Esophagus (tissue), 2 donors: Measurements from ENCODE around the gene ITSN1. TPM values are rescaled to one million over a fixed set of nuclear protein-coding genes. Genes with fewer than 3 reads are reported as not detected.

Source experiments
- H3K27ac ChIP-seq, 2 donors: one replicate each; pipeline ENCODE4 v1.5.1; 2013; ENCODE audit warnings: low read depth in 2 of 2, mild to moderate bottlenecking in 2 of 2, inconsistent platforms in 1 of 2, low read length in 1 of 2, moderate library complexity in 1 of 2
- H3K27me3 ChIP-seq, 2 donors: one replicate each; pipeline ENCODE4 v1.6.1; 2013; ENCODE audit warnings: low read length in 2 of 2, control low read depth in 1 of 2, mild to moderate bottlenecking in 1 of 2; ENCODE audit not compliant: insufficient read depth in 2 of 2, control insufficient read depth in 1 of 2
- H3K36me3 ChIP-seq, 2 donors: one replicate each; pipeline ENCODE4 v1.6.1; 2013; ENCODE audit warnings: low read length in 1 of 2; ENCODE audit not compliant: control insufficient read depth in 2 of 2, insufficient read depth in 2 of 2
- H3K4me1 ChIP-seq, 2 donors: one replicate each; pipeline ENCODE4 v1.6.1; 2013; ENCODE audit warnings: low read length in 1 of 2; ENCODE audit not compliant: control insufficient read depth in 2 of 2, insufficient read depth in 2 of 2
- H3K4me3 ChIP-seq, 2 donors: one replicate each; pipeline ENCODE4 v1.5.1; 2013; ENCODE audit warnings: low read length in 2 of 2, mild to moderate bottlenecking in 2 of 2, low read depth in 1 of 2, moderate library complexity in 1 of 2
- H3K9me3 ChIP-seq, 2 donors: one replicate each; pipeline ENCODE4 v1.6.1; 2013; ENCODE audit warnings: mild to moderate bottlenecking in 2 of 2, low read depth in 1 of 2, low read length in 1 of 2, moderate library complexity in 1 of 2; ENCODE audit not compliant: control insufficient read depth in 2 of 2, insufficient read depth in 1 of 2
- WGBS, 2 donors: extraction: QIAGEN DNeasy Blood & Tissue Kit; methylation state at CpG; one replicate each; pipeline ENCODE4 v1.1.7; 2013; 5-methylcytosine and 5-hydroxymethylcytosine counted together
- polyA plus RNA-seq, 2 donors: library from polyadenylated mRNA; stranded (reverse); fragments of 200-250 nt; gene quantifications; one replicate each; pipeline ENCODE4 v1.2.3, GENCODE V29; 2013
- donor health status: healthy with polysubstance abuse.
- donor health status: Bipolar disorder and iron deficiency.

ITSN1 gene
- polyA plus RNA-seq, 2 donors = 6.6 to 8.9 TPM

GRCh38 chr21:33931799-33932390, 289.6 kb downstream of the ITSN1 start:
- Histone ChIP-seq H3K27ac (peak overlapping the region; percentile 91 to 95), H3K36me3 (no peaks in the 10 kb centered on the region), H3K4me3 (peak overlapping the region; percentile 53 to 60), H3K4me1 (peaks cover 0 to 3% of the 10 kb centered on the region in 2 donors), H3K27me3 (no peaks in the 10 kb centered on the region), H3K9me3 (no peaks in the 10 kb centered on the region)
- 11 to 25% methylated on average over 10 of the region's 10 CpGs for WGBS, 2 donors

GRCh38 chr21:33932731-33933130, 290.4 kb downstream of the ITSN1 start:
- no peak overlapping the region for H3K27ac ChIP-seq
- no peaks in the 10 kb centered on the region for H3K9me3 ChIP-seq
- H3K36me3 ChIP-seq = no peaks in the 10 kb centered on the region
- H3K4me1 ChIP-seq = peaks cover 0 to 3% of the 10 kb centered on the region in 2 donors
- 76 to 88% methylated on average over 5 of the region's 5 CpGs for WGBS, 2 donors
- H3K27me3 ChIP-seq = no peaks in the 10 kb centered on the region
- peak overlapping the region in 1 of 2 donors; percentile 60 for H3K4me3 ChIP-seq

DNA sequence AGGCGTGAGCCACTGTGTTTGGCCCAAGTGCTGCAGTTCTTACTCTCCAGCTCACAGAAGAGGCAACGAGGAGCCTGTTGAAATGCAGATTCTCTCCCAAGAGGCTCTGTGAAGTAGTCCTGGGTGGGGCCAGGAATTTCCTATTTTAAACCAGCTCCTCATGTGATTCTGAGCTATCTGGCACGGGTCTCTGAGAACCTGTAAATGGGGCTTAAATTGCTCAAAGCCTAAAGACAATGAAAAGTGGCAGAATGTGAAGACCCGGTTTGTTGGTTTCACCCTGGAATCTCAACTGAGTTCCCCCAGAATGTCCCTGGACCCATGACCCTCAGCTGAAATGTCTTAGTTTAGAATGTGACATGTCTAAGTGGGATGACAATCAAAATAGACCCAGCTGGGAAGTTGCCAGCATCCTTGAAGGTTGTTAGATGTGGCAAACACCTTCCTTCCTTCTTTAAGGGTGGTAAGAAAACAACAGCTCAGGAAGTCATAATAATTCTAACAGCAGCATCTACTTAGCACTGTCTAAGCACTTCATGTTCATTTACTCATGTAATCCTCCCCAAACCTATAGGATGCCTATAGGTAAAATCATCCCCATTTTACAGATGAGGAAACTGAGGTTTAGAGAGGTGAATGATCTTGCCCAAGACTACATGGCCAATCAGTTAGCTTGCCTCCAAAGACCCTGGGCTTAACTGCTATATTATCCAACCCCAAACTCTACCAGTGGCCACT, 294.2 kb downstream of the ITSN1 start:
- no peaks in the 10 kb centered on the region for H3K36me3 ChIP-seq
- no peaks in the 10 kb centered on the region for H3K9me3 ChIP-seq
- no peak overlapping the region for H3K27ac ChIP-seq
- WGBS, 2 donors = 51 to 52% methylated on average over 4 of the region's 4 CpGs
- no peak overlapping the region for H3K4me3 ChIP-seq
- peaks cover 2 to 3% of the 10 kb centered on the region in 2 donors for H3K4me1 ChIP-seq
- H3K27me3 ChIP-seq = no peaks in the 10 kb centered on the region

DNA sequence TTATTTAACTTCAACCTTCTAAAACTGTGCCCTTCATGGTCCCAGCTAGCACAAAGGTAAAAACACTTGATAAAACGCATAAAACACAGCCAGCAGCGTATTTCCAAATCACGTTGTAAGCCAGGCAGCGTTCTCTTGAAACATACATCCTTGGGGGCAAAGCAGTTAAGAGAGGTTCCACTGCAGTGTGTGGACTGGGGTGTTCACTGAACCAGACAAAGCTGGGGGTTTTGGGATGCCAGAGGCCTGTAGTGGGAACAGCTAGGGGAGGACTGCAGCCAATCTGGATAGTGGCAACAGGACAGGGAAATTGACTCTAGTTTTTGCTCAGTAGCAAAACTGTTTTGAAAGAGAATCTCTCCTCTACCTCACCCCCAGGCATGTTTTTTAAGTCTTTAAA, 294.8 kb downstream of the ITSN1 start:
- Histone ChIP-seq H3K36me3 (no peaks in the 10 kb centered on the region), H3K9me3 (no peaks in the 10 kb centered on the region), H3K27me3 (no peaks in the 10 kb centered on the region), H3K4me3 (no peak overlapping the region), H3K27ac (no peak overlapping the region), H3K4me1 (peaks cover 2 to 3% of the 10 kb centered on the region in 2 donors)
- 85 to 86% methylated on average over 4 of the region's 4 CpGs for WGBS, 2 donors

GRCh38 chr21:33937931-33938339, 295.6 kb downstream of the ITSN1 start:
- Histone ChIP-seq H3K36me3 (no peaks in the 10 kb centered on the region), H3K27ac (no peak overlapping the region), H3K27me3 (no peaks in the 10 kb centered on the region), H3K4me1 (peaks cover 2 to 3% of the 10 kb centered on the region in 2 donors), H3K9me3 (no peaks in the 10 kb centered on the region), H3K4me3 (no peak overlapping the region)
- WGBS, 2 donors = 80 to 84% methylated on average over 14 of the region's 14 CpGs

- 77 to 84% methylated on average over 3 of the region's 3 CpGs for WGBS, 2 donors
- no peaks in the 10 kb centered on the region for H3K36me3 ChIP-seq
Observed at GRCh38 chr21:33938381-33938780, 296.1 kb downstream of the ITSN1 start.

DNA sequence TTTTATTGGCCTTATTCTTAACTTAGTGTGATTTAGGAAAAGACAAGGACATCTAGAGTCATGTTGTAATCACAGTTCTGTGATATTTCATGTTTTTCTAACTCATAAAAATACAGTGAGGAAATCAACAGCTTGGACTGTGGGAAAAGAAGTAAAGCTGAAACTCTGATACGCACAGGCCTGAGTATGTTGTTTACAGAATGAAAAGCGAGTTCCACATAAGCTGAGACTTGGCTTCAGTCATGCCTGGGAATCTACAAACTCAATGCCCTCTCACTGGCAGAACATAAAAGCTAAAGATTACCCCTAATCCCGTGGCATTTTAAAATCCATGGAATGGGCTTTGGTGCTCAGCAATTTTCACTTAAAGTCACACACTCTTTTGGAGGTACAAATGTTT, 296.9 kb downstream of the ITSN1 start:
- Histone ChIP-seq H3K36me3 (no peaks in the 10 kb centered on the region), H3K27ac (no peak overlapping the region), H3K4me3 (no peak overlapping the region), H3K9me3 (no peaks in the 10 kb centered on the region), H3K4me1 (peaks cover 2 to 3% of the 10 kb centered on the region in 2 donors), H3K27me3 (no peaks in the 10 kb centered on the region)
- 38 to 57% methylated on average over 3 of the region's 3 CpGs for WGBS, 2 donors

More at GRCh38 chr21:33938381-33938780, 296.1 kb downstream of the ITSN1 start:
- no peaks in the 10 kb centered on the region for H3K27me3 ChIP-seq
- no peaks in the 10 kb centered on the region for H3K9me3 ChIP-seq
- H3K27ac ChIP-seq = no peak overlapping the region
- peaks cover 2 to 3% of the 10 kb centered on the region in 2 donors for H3K4me1 ChIP-seq
- H3K4me3 ChIP-seq = no peak overlapping the region

DNA sequence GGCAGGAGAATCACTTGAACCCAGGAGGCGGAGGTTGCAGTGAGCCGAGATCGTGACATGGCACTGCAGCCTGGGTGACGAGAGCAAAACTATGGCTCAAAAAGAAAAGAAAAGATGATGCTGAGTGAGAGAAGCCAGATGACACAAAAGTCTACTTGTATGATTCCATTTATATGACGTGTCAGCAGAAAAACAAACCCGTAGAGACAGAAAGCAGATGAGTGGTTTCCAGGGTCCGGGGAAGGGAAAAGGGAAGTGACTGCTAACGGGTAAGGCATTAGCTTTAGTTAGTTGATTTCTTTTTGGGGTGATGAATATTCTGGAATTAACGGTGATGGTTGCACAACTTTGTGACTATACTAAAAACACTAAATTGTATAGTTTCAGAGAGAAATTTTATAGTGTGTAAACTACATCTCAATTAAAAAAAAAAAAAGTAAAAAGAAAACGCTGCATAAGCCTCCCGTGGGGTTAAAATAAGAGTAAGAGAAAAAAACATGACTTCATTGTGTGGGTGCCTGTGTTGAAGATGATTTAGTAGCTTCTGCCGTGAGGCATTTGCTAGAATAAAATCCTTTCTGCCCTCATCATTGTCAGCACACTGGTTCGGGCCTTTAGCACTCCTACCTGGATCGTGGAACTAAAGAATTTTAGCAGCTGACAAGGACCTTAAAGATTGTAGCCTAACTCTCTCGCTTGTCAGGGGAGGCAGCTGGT, 298.0 kb downstream of the ITSN1 start:
- Histone ChIP-seq H3K36me3 (no peaks in the 10 kb centered on the region), H3K4me1 (peaks cover 2 to 3% of the 10 kb centered on the region in 2 donors), H3K27ac (peak overlapping the region in 1 of 2 donors; percentile 13), H3K9me3 (no peaks in the 10 kb centered on the region), H3K4me3 (no peak overlapping the region), H3K27me3 (no peaks in the 10 kb centered on the region)
- 72 to 76% methylated on average over 15 of the region's 15 CpGs for WGBS, 2 donors

DNA sequence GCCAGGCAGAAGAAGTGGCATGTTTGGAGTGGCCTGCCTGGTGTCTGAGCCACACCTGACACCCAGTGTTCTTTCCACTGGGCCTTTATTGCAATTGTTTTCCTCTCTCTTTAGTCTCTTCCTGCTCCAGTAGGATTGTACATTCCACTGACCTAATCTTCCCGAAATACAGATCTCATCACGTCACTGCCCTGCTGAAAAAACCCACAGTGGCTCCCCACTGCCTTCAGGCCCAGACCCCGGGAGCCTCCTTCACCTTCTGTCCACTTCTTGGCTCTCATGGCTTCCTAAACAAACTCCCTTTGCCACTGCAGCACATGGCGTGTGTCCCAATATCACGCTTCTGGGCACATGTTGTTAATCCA, 298.6 kb downstream of the ITSN1 start:
- Histone ChIP-seq H3K27ac (peak overlapping the region in 1 of 2 donors; percentile 36), H3K4me1 (peaks cover 2 to 3% of the 10 kb centered on the region in 2 donors), H3K4me3 (no peak overlapping the region), H3K9me3 (no peaks in the 10 kb centered on the region), H3K27me3 (no peaks in the 10 kb centered on the region), H3K36me3 (no peaks in the 10 kb centered on the region)
- WGBS, 2 donors = 70 to 75% methylated on average over 5 of the region's 5 CpGs
